Spleen (tissue), 11 donors: ENCODE data around the gene C3orf22. TPM values are rescaled to one million over a fixed set of nuclear protein-coding genes. Genes with fewer than 3 reads are reported as not detected.

Source experiments
- DNase-seq: peaks from one replicate; pipeline ENCODE4 v3.0.0-alpha.2; 2020
- H3K27ac ChIP-seq, 8 donors: fragments of 200-600 bp; sonication (generic) in 7 of 8; 1 replicate in 4 of 8; 2 replicates in 4 of 8; pipeline versions ENCODE4 v1.5.0 to v1.8.0; 2016 to 2021; ENCODE audit warnings: inconsistent platforms in 4 of 8, mild to moderate bottlenecking in 4 of 8, moderate library complexity in 1 of 8
- H3K27me3 ChIP-seq, 7 donors: fragments of 200-600 bp; sonication (generic) in 6 of 7; replicated peaks in 1 of 7; 1 replicate in 4 of 7; 2 replicates in 3 of 7; pipeline versions ENCODE4 v1.5.0 to v1.8.0; 2016 to 2021; ENCODE audit warnings: inconsistent platforms in 3 of 7, mild to moderate bottlenecking in 1 of 7
- H3K36me3 ChIP-seq, 6 donors: fragments of 200-600 bp; sonication (generic) in 5 of 6; 1 replicate in 4 of 6; 2 replicates in 2 of 6; pipeline versions ENCODE4 v1.5.0 to v1.8.0; 2016 to 2021; ENCODE audit warnings: inconsistent platforms in 2 of 6
- H3K4me1 ChIP-seq, 6 donors: fragments of 200-600 bp; sonication (generic) in 5 of 6; 1 replicate in 3 of 6; 2 replicates in 3 of 6; pipeline versions ENCODE4 v1.5.0 to v1.8.0; 2016 to 2021; ENCODE audit warnings: inconsistent platforms in 3 of 6
- H3K4me3 ChIP-seq, 8 donors: fragments of 200-600 bp; sonication (generic) in 7 of 8; 1 replicate in 4 of 8; 2 replicates in 4 of 8; pipeline versions ENCODE4 v1.5.0 to v1.8.0; 2016 to 2021; ENCODE audit warnings: inconsistent platforms in 4 of 8, mild to moderate bottlenecking in 4 of 8, moderate library complexity in 2 of 8
- H3K9me3 ChIP-seq, 8 donors: fragments of 200-600 bp; sonication (generic) in 7 of 8; 1 replicate in 4 of 8; 2 replicates in 4 of 8; pipeline versions ENCODE4 v1.5.0 to v1.8.0; 2016 to 2021; ENCODE audit warnings: inconsistent platforms in 4 of 8
- CTCF ChIP-seq, 11 experiments: fragments of 200-600 bp in 7 of 11; fragments of 450-650 bp in 4 of 11; sonication (generic) in 4 of 11; IDR thresholded peaks in 8 of 11; conservative IDR thresholded peaks in 3 of 11; 1 replicate in 7 of 11; 2 replicates in 4 of 11; pipeline versions ENCODE4 v1.4.0 to v1.8.0; 2016 to 2021; ENCODE audit warnings: antibody characterized with exemption in 11 of 11, inconsistent platforms in 4 of 11, mild to moderate bottlenecking in 1 of 11
- POLR2A ChIP-seq, 3 donors: fragments of 450-650 bp; IDR thresholded peaks; one replicate each; pipeline ENCODE4 v1.5.1; 2017; ENCODE audit warnings: antibody characterized with exemption in 3 of 3, mild to moderate bottlenecking in 1 of 3
- POLR2AphosphoS5 ChIP-seq, 3 donors: sonication (generic); formaldehyde crosslinking; IDR thresholded peaks; one replicate each; pipeline ENCODE4 v1.5.1; 2017; ENCODE audit warnings: antibody characterized with exemption in 3 of 3
- WGBS, 5 donors: extraction: QIAGEN DNeasy Blood & Tissue Kit in 3 of 5; methylation state at CpG; one replicate each; pipeline versions ENCODE4 v1.1.5 to v1.1.7; 2013 to 2018; 5-methylcytosine and 5-hydroxymethylcytosine counted together
- intact Hi-C: fragments of 100-400 bp; cut with DNase I; formaldehyde crosslinking; loops from one replicate; pipeline ENCODE4 v1.15.0; 2023; ENCODE audit warnings: low total_unique reads
- polyA plus RNA-seq, 3 donors: library from polyadenylated mRNA; stranded (reverse); fragments of 200-250 nt; gene quantifications; one replicate each; pipeline ENCODE4 v1.2.1, GENCODE V29; 2013
- total RNA-seq, 7 donors: library from RNA; depleted of rRNA in 3 of 7; stranded (reverse); fragments of >200 nt in 3 of 7; fragmentation: NEBNext Ultra II Directional in 4 of 7; extraction: Animal tissue kit (Norgen Biotek cat#: 25700) in 4 of 7; gene quantifications; one replicate each; pipeline versions ENCODE4 v1.1.0 to v1.2.1, GENCODE V29; 2016 to 2021
- donor health status: healthy with polysubstance abuse.
- donor health status: DM: no; HTN: no; CAD: no; lungs with moderate emphysema.
- donor health status: DM: no; HTN: no; CAD: no.
- donor health status: Bipolar disorder and iron deficiency.
- donor health status: healthy.
- donor health status: DM: no; HTN: no; CAD: no.
- donor health status: DM: yes; HTN: yes; CAD: no.

The C3orf22 gene
- total and polyA plus RNA-seq, 10 donors = not detected

GRCh38 chr3:126553284-126554084 lies 5.2 kb downstream of the C3orf22 start:
- Histone ChIP-seq H3K4me1 (peaks cover 0 to 12% (median 0%) of the 10 kb centered on the region in 6 donors), H3K4me3 (no peak overlapping the region), H3K9me3 (no peaks in the 10 kb centered on the region), H3K27me3 (peaks cover 0 to 14% (median 0%) of the 10 kb centered on the region in 7 donors), H3K36me3 (no peaks in the 10 kb centered on the region), H3K27ac (no peak overlapping the region)
- intact Hi-C loops = no loop called here
- no peak for TF ChIP-seq CTCF (IDR thresholded peaks at IDR 0.05 in 8 of 11, conservative IDR thresholded peaks at IDR 0.05 in 3 of 11)
- TF ChIP-seq POLR2A (IDR thresholded peaks at IDR 0.05) = no peak
- TF ChIP-seq POLR2AphosphoS5 (IDR thresholded peaks at IDR 0.05) = no peak
- whole genome bisulfite sequencing, 5 donors = 76 to 82% (median 81%) methylated on average over 19 of the region's 19 CpGs
- peak; percentile 56 for DNase-seq

- peaks cover 0 to 12% (median 0%) of the 10 kb centered on the region in 6 donors for H3K4me1 ChIP-seq
- TF ChIP-seq POLR2AphosphoS5 (IDR thresholded peaks at IDR 0.05) (no peak), POLR2A (IDR thresholded peaks at IDR 0.05) (no peak), CTCF (IDR thresholded peaks at IDR 0.05 in 8 of 11, conservative IDR thresholded peaks at IDR 0.05 in 3 of 11) (no peak)
- H3K36me3 ChIP-seq = no peaks in the 10 kb centered on the region
- DNase-seq = peak; percentile 71
- intact Hi-C loops = no loop called here
- H3K4me3 ChIP-seq = no peak overlapping the region
- peaks cover 0 to 14% (median 0%) of the 10 kb centered on the region in 7 donors for H3K27me3 ChIP-seq
- WGBS, 5 donors = 80 to 91% (median 86%) methylated on average over 13 to 14 of the region's 14 CpGs
- no peaks in the 10 kb centered on the region for H3K9me3 ChIP-seq
- no peak overlapping the region for H3K27ac ChIP-seq
Observed at GRCh38 chr3:126552688-126553283, 5.9 kb downstream of the C3orf22 start.

GRCh38 chr3:126551839-126552687 lies 6.7 kb downstream of the C3orf22 start:
- 72 to 91% (median 78%) methylated on average over 13 to 17 of the region's 17 CpGs for WGBS, 5 donors
- H3K9me3 ChIP-seq = no peaks in the 10 kb centered on the region
- H3K27ac ChIP-seq = no peak overlapping the region
- no peak overlapping the region for H3K4me3 ChIP-seq
- H3K27me3 ChIP-seq = peaks cover 0 to 14% (median 0%) of the 10 kb centered on the region in 7 donors
- H3K36me3 ChIP-seq = no peaks in the 10 kb centered on the region
- intact Hi-C loops = no loop called here
- TF ChIP-seq CTCF (IDR thresholded peaks at IDR 0.05 in 8 of 11, conservative IDR thresholded peaks at IDR 0.05 in 3 of 11) (no peak), POLR2AphosphoS5 (IDR thresholded peaks at IDR 0.05) (no peak), POLR2A (IDR thresholded peaks at IDR 0.05) (no peak)
- H3K4me1 ChIP-seq = peaks cover 0 to 12% (median 0%) of the 10 kb centered on the region in 6 donors
- DNase-seq = peak; percentile 62
